NCI-H446 (cell line): ENCODE measurements around the gene C2CD4D.

Experiments
- DNase-seq, 2 experiments: peaks; one replicate each; lab custom pipeline; 2025; lab: John Stamatoyannopoulos, UW

The C2CD4D gene

GRCh38 chr1:151814426-151814825, 25.2 kb downstream of the C2CD4D start:
- no peak for DNase-seq

DNA sequence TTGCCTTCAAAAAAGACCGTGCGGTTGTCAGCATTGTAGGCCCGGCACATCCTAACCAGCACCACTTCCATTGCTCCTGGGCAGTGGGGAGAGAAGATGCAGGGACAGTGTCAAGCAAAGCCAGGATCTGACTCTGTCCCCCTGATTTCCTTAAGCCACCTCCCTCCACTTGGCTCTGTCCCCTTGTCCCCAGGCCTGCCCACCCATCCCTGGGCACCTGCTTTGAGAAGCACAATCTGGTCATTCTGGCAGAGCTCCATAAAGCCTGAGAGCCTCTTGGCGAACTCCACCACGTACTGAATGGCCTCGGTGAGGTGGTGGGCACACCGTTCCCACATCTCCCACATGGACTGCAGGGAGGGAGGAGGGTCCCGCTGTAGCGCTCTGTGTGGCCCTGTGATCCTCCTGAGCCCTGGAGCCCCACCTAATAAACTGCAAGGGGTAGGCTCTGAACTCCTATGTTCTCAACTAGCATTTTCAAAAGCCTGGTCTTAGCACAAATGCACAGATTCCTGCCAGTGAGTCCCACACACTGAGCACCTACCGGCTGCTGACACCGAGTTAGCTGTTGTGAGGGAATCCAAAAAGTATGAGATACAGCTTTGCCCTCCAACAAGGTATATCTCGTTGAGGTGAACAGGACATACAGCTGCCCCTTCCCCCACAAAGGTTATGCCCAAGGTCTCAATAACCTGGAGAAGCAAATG, 26.2 kb downstream of the C2CD4D start:
- no peak for DNase-seq

GRCh38 chr1:151811181-151811580, 28.4 kb downstream of the C2CD4D start:
- DNase-seq: peak in 1 of 2 experiments; percentile 48

GRCh38 chr1:151809985-151810556, 29.5 kb downstream of the C2CD4D start:
- no peak for DNase-seq

- no peak for DNase-seq
Observed at GRCh38 chr1:151809290-151809984, 30.2 kb downstream of the C2CD4D start.

- DNase-seq: no peak
Observed at GRCh38 chr1:151807766-151808165, 31.9 kb downstream of the C2CD4D start.

DNA sequence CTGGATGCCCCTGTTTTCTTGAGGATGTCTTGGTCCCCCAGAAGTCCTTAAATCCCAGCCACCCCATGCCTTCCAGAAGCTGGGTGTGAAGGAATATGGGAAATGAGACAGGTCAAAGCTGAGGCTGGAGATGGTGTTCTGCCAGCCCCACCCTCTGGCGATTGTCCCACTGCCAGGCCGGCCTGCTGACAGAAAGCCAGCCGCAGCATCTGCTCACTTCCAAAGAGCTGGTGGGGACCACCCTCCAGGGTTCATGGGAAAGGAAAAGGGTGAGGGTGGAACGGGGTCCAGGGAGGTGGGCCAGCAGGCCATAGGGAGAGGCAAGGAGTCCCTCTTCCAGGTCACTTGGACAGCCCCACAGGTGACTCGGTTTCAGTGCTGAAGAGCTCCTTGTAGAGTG, 32.5 kb downstream of the C2CD4D start:
- peak in 1 of 2 experiments; percentile 32 for DNase-seq

DNA sequence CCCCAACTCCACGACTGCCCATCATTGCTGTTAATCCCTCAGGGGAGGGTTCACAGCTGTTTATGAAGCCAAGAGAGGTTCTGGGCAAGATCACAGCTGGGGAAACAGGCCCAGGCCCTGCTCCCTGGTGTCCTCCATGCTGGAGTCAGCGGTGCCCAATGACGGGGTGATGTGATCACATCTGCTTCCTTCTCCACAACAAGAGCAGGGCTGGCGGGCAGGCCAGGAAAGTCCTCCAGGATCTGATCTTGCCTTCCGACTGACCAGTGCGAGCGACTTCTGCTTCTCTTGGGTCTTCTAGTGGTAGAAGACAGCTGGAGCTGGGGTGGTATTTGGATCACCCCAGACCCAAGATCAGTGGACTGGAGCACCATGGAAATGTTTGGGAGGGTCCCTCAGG, 33.5 kb downstream of the C2CD4D start:
- DNase-seq: no peak

- DNase-seq: no peak
Observed at GRCh38 chr1:151805066-151805820, 34.4 kb downstream of the C2CD4D start, which contains the start of gene LINGO4. Gene LINGO4, minus strand, starts transcription at chr1:151805419. Its CDS starts 2,715 bp downstream, at chr1:151802704.

GRCh38 chr1:151803915-151804314, 35.7 kb downstream of the C2CD4D start:
- DNase-seq: no peak

DNA sequence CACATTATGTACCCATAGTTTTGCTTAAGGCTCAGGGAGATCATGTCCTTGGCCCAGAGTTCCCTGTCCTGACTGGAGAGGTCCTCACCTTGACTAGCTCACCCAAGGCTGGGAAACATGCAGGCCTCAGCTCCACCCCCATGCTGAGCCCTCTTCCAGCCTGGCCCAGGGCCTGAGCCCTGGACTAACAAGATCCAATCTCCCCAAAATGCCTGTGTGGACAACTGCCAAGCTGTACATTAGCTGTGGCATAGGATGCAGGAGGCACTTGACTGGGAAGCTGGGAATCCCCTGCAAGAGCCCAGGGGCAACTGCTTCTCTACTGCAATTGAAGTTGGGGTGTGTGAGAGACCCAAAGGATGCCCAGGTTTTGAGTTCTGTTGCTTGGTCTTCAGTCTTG, 36.5 kb downstream of the C2CD4D start:
- DNase-seq: no peak

DNA sequence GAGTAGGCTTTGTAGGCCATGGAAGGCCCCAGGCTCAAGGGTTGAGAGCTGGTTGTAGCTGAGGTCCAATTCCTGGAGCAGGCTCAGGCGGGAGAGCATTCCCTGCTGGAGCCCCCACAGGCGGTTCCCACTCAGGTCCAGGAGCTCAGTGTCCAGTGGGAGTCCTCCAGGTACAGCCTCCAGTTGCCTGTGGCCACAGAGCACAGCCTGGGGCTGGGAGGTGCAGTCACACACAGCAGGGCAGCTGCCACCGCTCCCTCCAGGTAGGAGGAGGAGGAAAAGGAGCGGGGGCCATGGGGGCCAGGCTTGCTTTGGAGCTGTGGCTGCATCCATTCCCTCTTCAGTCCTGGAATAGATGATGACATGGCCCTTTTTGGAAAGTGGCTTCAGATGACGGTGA, 37.2 kb downstream of the C2CD4D start:
- DNase-seq: no peak

DNA sequence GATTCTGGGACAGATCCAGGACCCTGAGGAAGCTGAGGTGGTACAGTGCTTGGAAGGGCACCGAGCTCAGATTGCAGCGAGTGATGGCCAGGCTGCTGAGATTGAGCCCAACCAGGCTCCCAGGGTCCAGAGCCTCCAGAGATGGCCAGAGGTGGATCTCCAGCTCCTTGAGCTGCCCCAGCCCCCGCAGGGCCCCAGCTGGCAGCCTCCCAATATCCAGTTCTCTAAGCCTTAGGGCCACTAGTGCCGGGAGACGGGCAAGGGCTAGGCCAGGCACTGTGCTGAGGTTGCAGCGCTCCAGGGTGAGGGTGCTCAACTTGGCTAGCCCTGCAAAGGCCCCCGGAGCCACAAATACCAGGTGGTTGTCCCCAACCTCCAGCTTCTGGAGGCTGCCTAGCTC, 37.8 kb downstream of the C2CD4D start:
- DNase-seq: no peak

DNA sequence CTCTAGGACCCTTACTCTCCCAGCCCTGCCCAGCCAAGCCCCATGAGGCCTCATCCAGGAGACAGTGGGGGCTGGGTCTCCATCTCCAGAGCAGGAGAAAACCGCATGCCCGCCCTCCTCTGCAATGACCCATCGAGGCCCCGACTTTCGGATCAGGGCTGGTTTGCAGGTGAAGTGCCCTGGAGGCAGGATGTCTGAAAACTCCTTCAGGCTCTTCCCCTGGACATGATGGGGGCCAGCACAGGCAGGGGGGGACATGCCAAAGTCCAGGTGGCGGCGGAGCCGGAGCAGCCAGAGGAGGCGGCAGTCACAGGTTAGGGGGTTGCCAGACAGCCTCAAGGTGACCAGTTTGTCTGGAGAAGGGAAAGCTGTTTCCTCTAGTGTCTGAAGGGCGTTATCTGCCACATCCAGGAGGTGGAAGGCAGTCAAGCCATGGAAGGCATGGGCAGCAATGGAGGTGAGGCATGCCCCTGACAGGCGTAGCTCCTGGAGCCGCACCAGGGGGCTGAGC, 38.3 kb downstream of the C2CD4D start:
- no peak for DNase-seq

- no peak for DNase-seq
Observed at GRCh38 chr1:151800830-151801229, 38.8 kb downstream of the C2CD4D start.

DNA sequence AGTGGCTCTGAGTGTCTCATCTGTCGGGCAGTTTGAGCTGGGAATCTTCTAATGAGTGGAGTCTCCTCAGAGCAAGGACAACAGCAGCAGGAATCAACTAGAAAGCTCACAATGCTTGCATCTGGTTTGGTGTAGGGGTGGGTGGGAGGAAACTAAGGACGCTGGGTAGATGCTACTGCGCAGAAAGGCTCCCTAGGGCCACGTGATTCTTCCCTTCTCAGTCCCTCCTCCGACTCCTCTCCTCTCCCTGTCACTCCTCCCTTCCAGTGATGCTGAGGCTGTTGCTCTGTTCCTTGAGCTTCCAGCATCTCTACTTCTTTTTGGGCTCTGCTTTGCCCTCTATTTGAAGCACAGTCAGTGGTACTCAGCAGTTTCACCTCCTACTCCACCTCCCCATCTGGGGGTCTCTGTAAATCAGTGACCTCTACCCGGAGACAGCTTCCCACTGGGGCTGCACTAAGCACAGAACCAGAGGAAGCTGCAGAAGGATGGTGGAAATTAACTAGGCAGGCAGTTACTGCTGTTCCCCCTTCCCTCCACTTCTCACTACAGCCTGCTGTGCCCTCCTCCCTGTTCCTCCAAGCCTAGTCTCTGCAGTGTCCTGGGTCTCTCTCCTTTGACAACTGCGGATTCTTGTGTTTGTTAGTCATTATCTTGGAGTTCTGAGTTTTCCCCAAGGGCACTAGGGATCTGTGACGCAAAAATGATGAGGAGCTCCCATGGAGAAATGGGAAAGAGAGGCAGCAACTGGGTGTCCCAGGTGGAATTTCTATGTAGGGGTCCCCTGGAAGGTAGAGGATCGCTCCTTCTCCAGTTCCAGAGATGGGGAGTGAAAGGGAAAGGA, 40.2 kb downstream of the C2CD4D start:
- DNase-seq: no peak

DNA sequence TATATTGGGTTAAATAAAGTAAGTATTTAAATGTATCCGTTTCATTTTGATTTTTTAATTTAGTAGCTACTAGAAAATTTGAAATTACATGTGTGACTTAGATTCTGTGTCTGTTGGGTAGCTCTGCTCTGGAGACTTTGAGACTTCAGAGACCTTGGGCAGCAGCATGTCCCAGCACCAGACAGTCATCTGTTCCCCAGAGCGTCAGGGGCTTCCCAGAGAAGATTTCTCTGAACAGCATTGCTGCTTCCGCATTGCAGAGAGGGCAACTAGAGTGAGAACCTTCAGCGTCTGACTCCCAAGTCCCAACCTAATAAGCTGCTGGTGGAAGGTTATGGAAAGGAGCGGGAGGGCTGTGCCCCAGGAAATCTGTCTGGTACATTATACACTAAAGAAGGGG, 41.0 kb downstream of the C2CD4D start:
- DNase-seq: no peak

DNA sequence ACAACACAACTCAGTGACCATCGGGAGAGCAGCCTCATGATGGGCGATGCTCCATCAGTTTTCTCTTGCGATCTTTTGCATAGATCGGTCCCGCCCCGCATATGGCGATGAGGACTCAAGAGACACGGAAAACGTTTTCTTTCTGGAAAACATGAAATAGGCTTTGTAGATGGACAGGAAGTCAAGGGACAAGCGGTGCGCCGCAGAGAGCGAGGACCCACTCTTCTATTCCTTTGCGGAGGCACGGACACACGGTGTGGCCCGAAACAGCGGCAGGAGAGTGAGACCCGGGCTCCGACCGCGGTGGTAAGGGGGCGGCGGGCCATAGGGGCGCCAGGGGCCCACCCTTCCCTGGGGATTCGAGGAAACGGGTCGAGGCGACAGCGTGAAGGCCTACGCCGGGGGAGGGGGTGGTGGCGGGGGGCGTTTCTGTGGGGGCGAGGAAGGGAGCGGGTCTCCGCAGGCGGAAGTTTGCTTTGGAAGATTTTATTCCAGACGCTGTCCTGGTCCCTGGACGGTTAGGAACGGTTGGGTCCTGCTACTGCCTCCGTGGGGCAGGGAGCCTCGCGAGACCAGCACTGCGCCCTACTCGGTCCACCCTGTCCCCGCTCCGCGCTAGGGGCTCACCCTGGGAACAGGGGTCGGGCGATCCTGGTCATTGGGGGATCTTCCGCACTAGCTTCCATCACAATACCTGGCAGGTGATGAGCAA, 48.5 kb downstream of the C2CD4D start:
- no peak for DNase-seq

- DNase-seq: peak; percentile 98 to 99
Observed at GRCh38 chr1:151790071-151790939, 49.3 kb downstream of the C2CD4D start, which contains the start of gene TDRKH. Gene TDRKH, minus strand, starts transcription at chr1:151790500. Its CDS starts 7,478 bp downstream, at chr1:151783022.
